Keratinocyte (primary cell): ENCODE data around the gene C1QL2. TPM values are rescaled to one million over a fixed set of nuclear protein-coding genes. Genes with fewer than 3 reads are reported as not detected.

Experiments used
- DNase-seq: peaks from one replicate; pipeline ENCODE4 v3.0.0-alpha.2; 2011; ENCODE audit warnings: low read depth, missing footprints, low spot score
- FAIRE-seq: peaks from 2 replicates; lab custom pipeline; 2011; peaks lifted over from hg19 to GRCh38; lab: Jason Lieb, UNC
- H2AFZ ChIP-seq: 2 replicates; pipeline ENCODE4 v1.6.0; 2012; ENCODE audit warnings: low read length, control low read depth, inconsistent platforms; ENCODE audit not compliant: control insufficient read depth
- H3K27ac ChIP-seq: 2 replicates; pipeline ENCODE4 v1.5.1; 2011; ENCODE audit warnings: low read length; ENCODE audit not compliant: control insufficient read depth, insufficient read depth
- H3K27me3 ChIP-seq: 3 replicates; pipeline ENCODE4 v1.6.0; 2011; ENCODE audit warnings: low read length; ENCODE audit not compliant: control insufficient read depth, insufficient read depth; ENCODE audit errors: extremely low read depth
- H3K36me3 ChIP-seq, 2 experiments: 2 replicates in 1 of 2; 3 replicates in 1 of 2; pipeline ENCODE4 v1.5.1; 2011; ENCODE audit warnings: low read length in 2 of 2, mild to moderate bottlenecking in 1 of 2; ENCODE audit not compliant: control insufficient read depth in 2 of 2, insufficient read depth in 2 of 2; ENCODE audit errors: extremely low read depth in 1 of 2
- H3K4me1 ChIP-seq: 3 replicates; pipeline ENCODE4 v1.5.1; 2011; ENCODE audit warnings: low read length; ENCODE audit not compliant: control insufficient read depth, insufficient read depth; ENCODE audit errors: extremely low read depth
- H3K4me2 ChIP-seq: 3 replicates; pipeline ENCODE4 v1.6.0; 2011; ENCODE audit warnings: low read depth, low read length; ENCODE audit not compliant: control insufficient read depth, insufficient read depth; ENCODE audit errors: extremely low read depth
- H3K4me3 ChIP-seq, 3 experiments: fragments of 200-600 bp in 1 of 3; sonication (generic) in 1 of 3; 2 replicates in 2 of 3; 3 replicates in 1 of 3; pipeline ENCODE4 v1.5.1; 2011 to 2016; ENCODE audit warnings: low read length in 3 of 3, mild to moderate bottlenecking in 3 of 3, control low read depth in 2 of 3, inconsistent platforms in 1 of 3, low read depth in 1 of 3, mixed read lengths in 1 of 3, mixed run types in 1 of 3, moderate library complexity in 1 of 3; ENCODE audit not compliant: control insufficient read depth in 2 of 3, insufficient read depth in 2 of 3; ENCODE audit errors: extremely low read depth in 1 of 3
- H3K79me2 ChIP-seq: 2 replicates; pipeline ENCODE4 v1.6.0; 2012; ENCODE audit warnings: low read length; ENCODE audit not compliant: control insufficient read depth, insufficient read depth
- H3K9ac ChIP-seq: 3 replicates; pipeline ENCODE4 v1.6.0; 2011; ENCODE audit warnings: low read length; ENCODE audit not compliant: control insufficient read depth, insufficient read depth; ENCODE audit errors: extremely low read depth
- H3K9me1 ChIP-seq: 3 replicates; pipeline ENCODE4 v1.6.0; 2011; ENCODE audit warnings: low read length; ENCODE audit not compliant: control insufficient read depth, insufficient read depth; ENCODE audit errors: extremely low read depth
- H3K9me3 ChIP-seq: 2 replicates; pipeline ENCODE4 v1.5.1; 2012; ENCODE audit warnings: low read depth, low read length; ENCODE audit not compliant: control insufficient read depth
- H4K20me1 ChIP-seq: 3 replicates; pipeline ENCODE4 v1.6.0; 2011; ENCODE audit warnings: low read length; ENCODE audit not compliant: control insufficient read depth, insufficient read depth; ENCODE audit errors: extremely low read depth
- CTCF ChIP-seq, 3 experiments: IDR thresholded peaks in 1 of 3; conservative IDR thresholded peaks in 1 of 3; optimal IDR thresholded peaks in 1 of 3; 2 replicates in 2 of 3; 3 replicates in 1 of 3; pipeline versions ENCODE3 to v1.5.1; 2011; ENCODE audit warnings: low read length in 3 of 3, mild to moderate bottlenecking in 3 of 3, moderate library complexity in 2 of 3, control low read depth in 1 of 3, inconsistent platforms in 1 of 3; ENCODE audit not compliant: insufficient read depth in 2 of 3; ENCODE audit errors: extremely low read depth in 1 of 3
- EZH2 ChIP-seq: IDR thresholded peaks from one replicate; pipeline ENCODE4 v1.6.1; 2012; ENCODE audit warnings: inconsistent platforms, mild to moderate bottlenecking, low read length, moderate library complexity
- dilution Hi-C: fragments of 300-500 bp; cut with MboI; formaldehyde crosslinking; loops from one replicate; pipeline ENCODE4 v1.7.0; 2020; ENCODE audit warnings: low sequenced_read_pairs; ENCODE audit not compliant: extremely low pct_ligation_motif_present
- polyA plus RNA-seq, 5 experiments: library from polyadenylated mRNA; depleted of rRNA in 3 of 5; stranded (reverse) in 3 of 5; stranded (forward) in 1 of 5; unstranded in 1 of 5; fragments of >200 nt; gene quantifications; 1 replicate in 1 of 5; 2 replicates in 3 of 5; 3 replicates in 1 of 5; pipeline versions ENCODE4 v1.2.1 to v1.2.3, GENCODE V29; 2011 to 2012; ENCODE audit warnings: missing spikeins in 2 of 5, low read depth in 1 of 5, low replicate concordance in 1 of 5

The C1QL2 gene
- polyA plus RNA-seq, 1 donor (not counting 4 experiments of a cell fraction or from before 2014, with no cell fraction given), result not detected

- Histone ChIP-seq H3K4me1 (peaks cover 2% of the 10 kb centered on the region), H3K9me1 (no peaks in the 10 kb centered on the region), H3K27ac (no peak overlapping the region), H3K9me3 (no peaks in the 10 kb centered on the region), H3K4me3 (no peak overlapping the region), H3K79me2 (no peaks in the 10 kb centered on the region), H3K9ac (no peak overlapping the region), H4K20me1 (peaks cover 2% of the 10 kb centered on the region), H2AFZ (no peak overlapping the region), H3K36me3 (no peaks in the 10 kb centered on the region), H3K27me3 (peaks cover 74% of the 10 kb centered on the region), H3K4me2 (no peak overlapping the region)
- TF ChIP-seq CTCF (optimal IDR thresholded peaks at IDR 0.05 in 1 of 3, IDR thresholded peaks at IDR 0.05 in 1 of 3, conservative IDR thresholded peaks at IDR 0.05 in 1 of 3; ENCODE audit: extremely low read depth in 1 of 3, insufficient read depth in 2 of 3, low read length in 3 of 3) (no peak), EZH2 (no peak)
- dilution Hi-C loops, result no loop called here
- FAIRE-seq (no peak), DNase-seq (no peak)
Observed at GRCh38 chr2:119160361-119160990, 1.9 kb upstream of the C1QL2 start.

- Histone ChIP-seq H4K20me1 (peaks cover 2% of the 10 kb centered on the region), H3K9ac (no peak overlapping the region), H3K27me3 (peaks cover 86% of the 10 kb centered on the region), H3K9me3 (no peaks in the 10 kb centered on the region), H3K36me3 (no peaks in the 10 kb centered on the region), H3K79me2 (no peaks in the 10 kb centered on the region), H2AFZ (no peak overlapping the region), H3K27ac (no peak overlapping the region), H3K4me2 (no peak overlapping the region), H3K4me3 (no peak overlapping the region), H3K4me1 (peaks cover 2% of the 10 kb centered on the region), H3K9me1 (no peaks in the 10 kb centered on the region)
- DNase-seq (no peak), FAIRE-seq (no peak)
- dilution Hi-C loops, result no loop called here
- TF ChIP-seq CTCF (optimal IDR thresholded peaks at IDR 0.05 in 1 of 3, IDR thresholded peaks at IDR 0.05 in 1 of 3, conservative IDR thresholded peaks at IDR 0.05 in 1 of 3; ENCODE audit: extremely low read depth in 1 of 3, insufficient read depth in 2 of 3, low read length in 3 of 3), result no peak
- TF ChIP-seq EZH2, result no peak
Observed at GRCh38 chr2:119157850-119158511, 570 bp downstream of the C1QL2 start.
